Measurements from ENCODE around the gene PROB1. TPM values are rescaled to one million over a fixed set of nuclear protein-coding genes. Genes with fewer than 3 reads are reported as not detected.
A peak's percentile ranks its signal among the peaks of the same experiment; 100 is the strongest.

PROB1 gene
- total RNA-seq, 1 donor from 2014 or later = 0.53 TPM

DNA sequence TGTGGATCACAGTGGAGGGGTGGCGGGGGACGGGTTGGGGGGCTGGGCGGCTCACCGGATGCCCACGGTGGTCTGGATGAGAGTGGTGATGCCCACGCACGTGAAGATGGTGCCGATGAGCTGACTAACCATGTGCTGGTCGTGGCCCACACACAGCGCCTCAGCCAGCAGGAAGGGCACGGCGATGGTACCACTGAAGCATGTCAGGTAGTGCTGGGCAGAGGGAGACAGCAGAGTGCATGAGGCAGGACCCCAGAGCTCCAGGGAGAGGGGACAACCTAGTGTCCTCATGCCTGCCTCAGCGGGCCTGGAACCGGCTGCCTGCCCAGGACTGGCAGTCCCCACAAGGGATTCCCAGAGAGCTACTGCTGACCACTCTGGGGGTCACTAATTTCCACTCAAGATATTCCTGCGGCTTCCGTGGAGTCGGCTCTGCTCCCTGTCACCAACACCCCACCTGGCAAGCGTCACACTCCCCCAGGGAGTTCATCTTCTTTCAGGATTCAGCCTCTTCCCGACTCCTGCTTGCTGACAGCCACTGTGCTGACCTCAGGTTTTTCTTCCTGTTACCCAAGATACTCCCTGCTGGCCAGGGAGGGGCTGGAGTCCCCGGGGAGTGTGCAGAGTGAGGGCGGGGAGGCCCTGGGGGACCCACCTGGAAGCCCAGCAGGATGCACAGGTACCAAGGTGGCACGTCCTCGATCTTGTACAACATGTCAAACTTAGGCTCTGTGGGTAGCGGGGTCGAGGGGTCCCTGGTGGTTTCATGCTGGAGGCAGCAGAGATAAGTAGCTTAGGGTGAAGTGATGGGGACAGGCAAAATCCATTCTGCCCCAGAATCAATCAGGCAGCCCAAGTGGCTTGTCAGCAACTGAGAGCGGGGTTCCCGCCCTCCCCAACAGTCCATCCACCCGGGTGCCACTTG, 12.8 kb downstream of the PROB1 start:
- TF ChIP-seq, protein P1, sequence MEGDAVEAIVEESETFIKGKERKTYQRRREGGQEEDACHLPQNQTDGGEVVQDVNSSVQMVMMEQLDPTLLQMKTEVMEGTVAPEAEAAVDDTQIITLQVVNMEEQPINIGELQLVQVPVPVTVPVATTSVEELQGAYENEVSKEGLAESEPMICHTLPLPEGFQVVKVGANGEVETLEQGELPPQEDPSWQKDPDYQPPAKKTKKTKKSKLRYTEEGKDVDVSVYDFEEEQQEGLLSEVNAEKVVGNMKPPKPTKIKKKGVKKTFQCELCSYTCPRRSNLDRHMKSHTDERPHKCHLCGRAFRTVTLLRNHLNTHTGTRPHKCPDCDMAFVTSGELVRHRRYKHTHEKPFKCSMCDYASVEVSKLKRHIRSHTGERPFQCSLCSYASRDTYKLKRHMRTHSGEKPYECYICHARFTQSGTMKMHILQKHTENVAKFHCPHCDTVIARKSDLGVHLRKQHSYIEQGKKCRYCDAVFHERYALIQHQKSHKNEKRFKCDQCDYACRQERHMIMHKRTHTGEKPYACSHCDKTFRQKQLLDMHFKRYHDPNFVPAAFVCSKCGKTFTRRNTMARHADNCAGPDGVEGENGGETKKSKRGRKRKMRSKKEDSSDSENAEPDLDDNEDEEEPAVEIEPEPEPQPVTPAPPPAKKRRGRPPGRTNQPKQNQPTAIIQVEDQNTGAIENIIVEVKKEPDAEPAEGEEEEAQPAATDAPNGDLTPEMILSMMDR (IDR thresholded peaks at IDR 0.05; ENCODE audit: insufficient read depth, low read length, severe bottlenecking) = no peak
- no peak overlapping the region for H3K4me3 ChIP-seq (ENCODE audit: low read depth, low read length)
- DNase-seq (ENCODE audit: low read depth) (no peak), FAIRE-seq (no peak)
- H3K27me3 ChIP-seq (ENCODE audit: control insufficient read depth, insufficient read depth, low read length) = no peaks in the 10 kb centered on the region
- H3K36me3 ChIP-seq (ENCODE audit: control insufficient read depth, insufficient read depth, low read length) = no peaks in the 10 kb centered on the region

DNA sequence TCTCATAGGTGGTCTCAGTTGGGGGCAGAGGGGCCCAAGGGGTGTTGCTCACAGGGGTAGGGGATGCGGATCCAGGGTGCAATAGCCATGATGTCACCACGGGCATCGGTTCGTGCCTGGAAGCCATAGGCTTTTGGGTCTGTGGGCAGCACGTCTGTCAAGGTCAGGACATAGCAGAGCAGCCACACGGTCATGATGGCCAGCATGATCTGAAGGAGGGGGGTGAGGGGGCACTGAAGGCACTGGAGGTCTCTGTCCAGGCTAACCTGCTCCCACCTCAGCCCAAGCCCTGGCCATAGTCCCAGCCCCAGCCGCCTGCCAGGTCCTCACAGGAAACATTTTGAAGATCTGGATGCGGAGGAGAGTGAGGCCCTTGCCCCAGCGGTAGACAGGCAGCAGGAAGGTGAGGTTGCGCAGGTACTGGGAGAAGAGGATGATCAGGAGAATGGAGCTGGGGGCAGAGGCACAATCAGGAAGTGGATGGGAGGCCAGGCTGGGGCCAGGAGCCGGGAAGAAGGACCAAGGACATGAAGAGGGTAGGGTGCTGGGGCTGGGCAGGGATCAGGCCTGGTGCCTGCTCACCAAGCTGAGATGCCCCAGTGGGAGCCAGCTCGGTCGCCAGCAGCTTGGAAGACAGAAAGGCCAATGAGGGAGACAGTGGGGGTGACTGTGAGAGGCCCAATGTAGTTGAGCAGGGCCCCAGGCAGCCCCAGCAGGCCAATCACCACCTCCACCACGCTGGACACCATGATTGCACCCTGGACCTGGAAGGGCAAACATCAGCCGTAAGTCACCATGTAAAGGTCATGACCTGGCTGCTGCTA, 15.1 kb downstream of the PROB1 start:
- TF ChIP-seq, protein P1 (IDR thresholded peaks at IDR 0.05; ENCODE audit: insufficient read depth, low read length, severe bottlenecking) = no peak
- no peak for DNase-seq (ENCODE audit: low read depth)

DNA sequence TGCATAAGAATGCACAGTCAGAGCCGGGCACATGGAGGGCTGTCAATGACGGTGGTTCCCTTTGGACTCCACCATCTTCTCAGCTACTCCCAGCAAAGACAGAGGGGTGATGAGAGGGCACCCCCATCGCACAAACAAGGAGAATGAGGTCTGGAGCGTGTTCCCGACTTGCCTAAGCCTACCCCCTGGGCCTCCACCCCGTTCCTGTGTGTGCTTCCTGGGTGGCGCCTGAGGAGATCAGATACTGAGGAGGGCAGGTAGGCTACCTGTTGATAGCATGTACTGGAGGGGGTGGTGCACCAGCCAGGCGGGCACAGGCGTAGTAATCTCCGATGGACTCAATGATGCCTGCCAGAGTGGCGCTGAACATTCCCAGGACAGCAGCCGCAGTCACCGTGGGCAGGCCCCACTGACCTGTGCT, 16.0 kb downstream of the PROB1 start:
- FAIRE-seq (peak; percentile 89), DNase-seq (ENCODE audit: low read depth) (no peak)
- H3K4me3 ChIP-seq (ENCODE audit: low read depth, low read length) = no peak overlapping the region
- TF ChIP-seq, protein P1 (IDR thresholded peaks at IDR 0.05; ENCODE audit: insufficient read depth, low read length, severe bottlenecking) = no peak
- no peaks in the 10 kb centered on the region for H3K36me3 ChIP-seq (ENCODE audit: control insufficient read depth, insufficient read depth, low read length)
- no peaks in the 10 kb centered on the region for H3K27me3 ChIP-seq (ENCODE audit: control insufficient read depth, insufficient read depth, low read length)

More for the DNA sequence above, 15.1 kb downstream of the PROB1 start:
- Histone ChIP-seq H3K4me3 (ENCODE audit: low read depth, low read length) (no peak overlapping the region), H3K27me3 (ENCODE audit: control insufficient read depth, insufficient read depth, low read length) (no peaks in the 10 kb centered on the region), H3K36me3 (ENCODE audit: control insufficient read depth, insufficient read depth, low read length) (no peaks in the 10 kb centered on the region)
- no peak for FAIRE-seq

DNA sequence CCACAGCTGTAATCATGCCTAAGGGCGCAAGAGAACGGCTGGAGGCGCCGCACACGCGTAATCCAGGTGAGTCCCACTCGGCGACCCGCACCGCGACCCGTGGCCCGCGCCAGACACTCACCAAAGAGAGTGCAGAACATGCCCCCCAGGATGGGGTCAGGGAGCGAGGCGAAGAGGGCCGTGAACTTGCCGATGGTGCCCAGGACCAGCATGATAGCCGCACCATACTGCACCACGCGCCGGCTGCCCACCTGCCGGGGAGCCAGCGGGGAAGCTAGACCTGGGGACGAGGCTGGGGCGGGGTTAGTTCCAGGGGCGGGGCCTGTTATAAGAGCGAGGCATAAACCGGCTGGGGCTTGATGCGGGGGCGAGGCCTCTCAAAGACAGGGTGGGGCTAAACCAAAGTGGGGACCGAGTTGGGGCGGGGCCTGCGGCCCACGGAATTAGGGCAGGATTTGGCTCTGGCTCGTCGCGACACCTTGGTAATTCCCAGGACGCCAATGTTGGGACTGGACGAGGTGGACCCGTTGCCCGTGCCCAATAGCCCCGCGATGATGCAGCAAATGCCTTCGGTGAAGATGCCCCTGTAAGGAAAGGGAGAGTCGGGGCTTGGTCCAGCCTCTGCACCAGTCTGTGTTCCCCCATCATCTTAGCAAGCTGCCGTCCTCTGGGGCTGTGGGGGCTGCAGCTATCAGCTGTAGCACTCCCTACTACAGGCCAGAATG, 16.6 kb downstream of the PROB1 start:
- no peaks in the 10 kb centered on the region for H3K27me3 ChIP-seq (ENCODE audit: control insufficient read depth, insufficient read depth, low read length)
- DNase-seq (ENCODE audit: low read depth) (no peak), FAIRE-seq (no peak)
- no peak overlapping the region for H3K4me3 ChIP-seq (ENCODE audit: low read depth, low read length)
- H3K36me3 ChIP-seq (ENCODE audit: control insufficient read depth, insufficient read depth, low read length) = no peaks in the 10 kb centered on the region
- TF ChIP-seq, protein P1 (IDR thresholded peaks at IDR 0.05; ENCODE audit: insufficient read depth, low read length, severe bottlenecking) = no peak

GRCh38 chr5:139377226-139377625, 17.7 kb downstream of the PROB1 start:
- Histone ChIP-seq H3K4me3 (ENCODE audit: low read depth, low read length) (no peak overlapping the region), H3K27me3 (ENCODE audit: control insufficient read depth, insufficient read depth, low read length) (no peaks in the 10 kb centered on the region), H3K36me3 (ENCODE audit: control insufficient read depth, insufficient read depth, low read length) (no peaks in the 10 kb centered on the region)
- FAIRE-seq = peak; percentile 36
- TF ChIP-seq, protein P1 (IDR thresholded peaks at IDR 0.05; ENCODE audit: insufficient read depth, low read length, severe bottlenecking) = no peak
- DNase-seq (ENCODE audit: low read depth) = no peak

All from bronchial epithelial cell (primary cell).